ENCODE data around the gene TMEM181.

DNA sequence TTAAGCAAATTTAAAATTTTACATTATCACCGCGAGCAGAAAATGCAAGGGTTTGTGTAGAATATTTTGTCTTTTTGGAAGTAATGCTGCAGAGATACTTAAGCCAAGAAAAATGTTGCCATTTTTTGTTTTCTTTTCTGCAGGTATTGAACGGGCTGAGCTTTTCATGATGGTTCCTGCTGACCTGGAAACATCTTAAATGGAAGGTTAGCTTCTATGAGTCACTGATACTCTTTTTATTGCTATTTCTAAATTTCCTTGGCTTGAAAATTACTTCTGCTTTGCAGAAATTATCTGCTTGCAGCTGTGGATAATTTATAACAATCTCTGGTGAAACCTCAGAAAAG, 102.7 kb downstream of the TMEM181 start:
- TF ChIP-seq CTCF (IDR thresholded peaks at IDR 0.05) (no peak), POLR2A (IDR thresholded peaks at IDR 0.05; ENCODE audit: low read depth) (no peak), POLR2AphosphoS5 (IDR thresholded peaks at IDR 0.05) (no peak)

Measured in esophagus muscularis mucosa (tissue), 3 donors.